ENCODE measurements around the gene FAM221B. TPM values are rescaled to one million over a fixed set of nuclear protein-coding genes. Genes with fewer than 3 reads are reported as not detected.
A peak's percentile ranks its signal among the peaks of the same experiment; 100 is the strongest.

FAM221B gene
- total and polyA plus RNA-seq, 7 donors: 0.03 TPM; not detected in 6

DNA sequence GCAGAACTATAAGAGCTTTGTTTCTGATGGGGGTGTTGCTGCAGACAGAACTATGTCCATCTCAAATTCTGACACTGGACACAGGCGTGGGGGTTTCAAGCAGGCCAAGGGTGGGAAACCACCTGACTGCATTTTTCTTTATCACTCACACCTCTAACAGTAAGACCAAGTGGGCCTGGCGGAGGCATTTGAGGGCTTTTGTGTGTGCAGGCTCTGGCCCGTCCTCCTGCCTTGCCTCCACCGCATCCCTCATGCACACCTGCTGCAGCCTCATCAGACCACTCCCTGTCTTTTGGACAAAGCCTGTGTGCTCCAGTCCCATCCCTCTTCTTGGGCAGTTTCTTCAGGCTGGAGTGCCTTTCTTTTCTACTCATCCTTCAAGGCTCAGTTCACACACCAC is 33.8 kb upstream of the FAM221B start:
- 71 to 88% methylated on average over 4 of the region's 4 CpGs for WGBS, 2 donors
- intact Hi-C loops (cut with DNase I): no loop called here

DNA sequence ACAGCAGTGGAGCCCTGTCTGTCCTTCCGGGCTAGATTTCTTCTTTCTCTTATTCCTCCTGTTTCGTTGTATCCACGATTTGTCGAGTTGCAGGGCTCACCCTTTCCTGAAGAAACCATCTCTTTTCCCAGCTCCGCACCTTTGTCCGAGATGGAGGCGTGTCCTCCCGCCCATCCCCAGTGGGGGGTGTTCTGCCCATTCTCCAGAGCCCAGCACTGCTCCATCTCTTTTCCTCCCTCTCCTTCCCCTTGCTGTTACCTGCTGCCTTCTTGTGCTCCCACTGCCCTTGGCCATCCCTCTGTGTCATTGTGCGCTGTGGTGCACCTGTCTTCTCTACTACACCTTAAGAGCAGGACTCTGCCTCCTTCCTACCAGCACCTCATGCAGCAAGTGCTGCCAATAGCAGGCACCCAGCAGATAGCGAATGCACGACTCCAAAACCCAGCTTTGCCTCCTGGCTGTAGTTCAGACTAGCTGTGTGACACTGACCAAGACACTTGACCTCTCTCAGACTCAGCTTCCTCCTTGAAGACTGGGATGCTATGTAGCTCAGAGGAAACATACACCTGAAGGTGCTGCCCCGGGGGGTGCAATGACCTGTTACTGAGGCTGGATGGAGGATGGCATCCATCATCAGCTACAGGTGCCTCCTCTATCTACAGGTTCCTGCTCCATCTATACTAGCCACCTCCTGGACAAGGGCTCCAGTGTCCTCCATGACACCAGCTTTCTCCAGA is 32.8 kb upstream of the FAM221B start:
- peak; percentile 30 for DNase-seq
- Histone ChIP-seq H3K36me3 (no peaks in the 10 kb centered on the region), H3K4me1 (no peaks in the 10 kb centered on the region), H3K27ac (no peak overlapping the region), H3K4me3 (no peak overlapping the region), H3K27me3 (no peaks in the 10 kb centered on the region), H3K9me3 (no peaks in the 10 kb centered on the region)
- intact Hi-C loops (cut with DNase I): no loop called here
- WGBS, 2 donors: 39 to 63% methylated on average over 12 of the region's 12 CpGs
- TF ChIP-seq EP300 (IDR thresholded peaks at IDR 0.05) (no peak), POLR2AphosphoS5 (IDR thresholded peaks at IDR 0.05) (no peak), POLR2A (IDR thresholded peaks at IDR 0.05) (no peak)
- TF ChIP-seq, protein P1, sequence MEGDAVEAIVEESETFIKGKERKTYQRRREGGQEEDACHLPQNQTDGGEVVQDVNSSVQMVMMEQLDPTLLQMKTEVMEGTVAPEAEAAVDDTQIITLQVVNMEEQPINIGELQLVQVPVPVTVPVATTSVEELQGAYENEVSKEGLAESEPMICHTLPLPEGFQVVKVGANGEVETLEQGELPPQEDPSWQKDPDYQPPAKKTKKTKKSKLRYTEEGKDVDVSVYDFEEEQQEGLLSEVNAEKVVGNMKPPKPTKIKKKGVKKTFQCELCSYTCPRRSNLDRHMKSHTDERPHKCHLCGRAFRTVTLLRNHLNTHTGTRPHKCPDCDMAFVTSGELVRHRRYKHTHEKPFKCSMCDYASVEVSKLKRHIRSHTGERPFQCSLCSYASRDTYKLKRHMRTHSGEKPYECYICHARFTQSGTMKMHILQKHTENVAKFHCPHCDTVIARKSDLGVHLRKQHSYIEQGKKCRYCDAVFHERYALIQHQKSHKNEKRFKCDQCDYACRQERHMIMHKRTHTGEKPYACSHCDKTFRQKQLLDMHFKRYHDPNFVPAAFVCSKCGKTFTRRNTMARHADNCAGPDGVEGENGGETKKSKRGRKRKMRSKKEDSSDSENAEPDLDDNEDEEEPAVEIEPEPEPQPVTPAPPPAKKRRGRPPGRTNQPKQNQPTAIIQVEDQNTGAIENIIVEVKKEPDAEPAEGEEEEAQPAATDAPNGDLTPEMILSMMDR (IDR thresholded peaks at IDR 0.05): no peak

More for the DNA sequence above, 33.8 kb upstream of the FAM221B start:
- DNase-seq: no peak
- peaks cover 0 to under 1% (median 0%) of the 10 kb centered on the region in 3 donors for H3K27me3 ChIP-seq
- no peak for TF ChIP-seq EP300 (IDR thresholded peaks at IDR 0.05)
- no peak for TF ChIP-seq POLR2A (IDR thresholded peaks at IDR 0.05)
- TF ChIP-seq, protein P1 (IDR thresholded peaks at IDR 0.05): no peak
- no peak for TF ChIP-seq POLR2AphosphoS5 (IDR thresholded peaks at IDR 0.05)
- no peaks in the 10 kb centered on the region for H3K9me3 ChIP-seq
- H3K4me1 ChIP-seq: no peaks in the 10 kb centered on the region
- no peak overlapping the region for H3K27ac ChIP-seq
- H3K36me3 ChIP-seq: no peaks in the 10 kb centered on the region
- no peak overlapping the region for H3K4me3 ChIP-seq

DNA sequence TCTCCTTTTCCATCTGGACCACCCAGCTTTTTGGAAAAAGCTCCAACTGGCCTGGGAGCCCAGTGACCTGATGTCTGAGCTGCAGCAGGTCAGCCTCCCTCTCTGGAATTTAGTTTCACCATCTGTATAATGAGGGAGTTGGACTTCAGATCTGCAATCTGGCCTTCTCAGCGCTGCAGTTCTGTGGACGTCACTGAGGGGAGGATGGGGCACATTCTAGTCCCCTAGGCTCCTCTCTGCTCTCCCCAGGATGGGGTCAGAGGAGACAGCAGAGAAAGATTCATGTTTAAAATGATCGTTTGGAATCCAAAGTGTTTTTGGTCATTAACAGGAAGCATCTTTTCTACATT is 31.4 kb upstream of the FAM221B start:
- WGBS, 2 donors: 46 to 55% methylated on average over 3 of the region's 3 CpGs
- Histone ChIP-seq H3K9me3 (no peaks in the 10 kb centered on the region), H3K27ac (no peak overlapping the region), H3K27me3 (no peaks in the 10 kb centered on the region), H3K4me3 (no peak overlapping the region), H3K4me1 (no peaks in the 10 kb centered on the region), H3K36me3 (no peaks in the 10 kb centered on the region)
- TF ChIP-seq, protein P1 (IDR thresholded peaks at IDR 0.05): no peak
- TF ChIP-seq POLR2A (IDR thresholded peaks at IDR 0.05) (no peak), EP300 (IDR thresholded peaks at IDR 0.05) (no peak), POLR2AphosphoS5 (IDR thresholded peaks at IDR 0.05) (no peak)
- peak; percentile 34 for DNase-seq
- intact Hi-C loops (cut with DNase I): no loop called here

DNA sequence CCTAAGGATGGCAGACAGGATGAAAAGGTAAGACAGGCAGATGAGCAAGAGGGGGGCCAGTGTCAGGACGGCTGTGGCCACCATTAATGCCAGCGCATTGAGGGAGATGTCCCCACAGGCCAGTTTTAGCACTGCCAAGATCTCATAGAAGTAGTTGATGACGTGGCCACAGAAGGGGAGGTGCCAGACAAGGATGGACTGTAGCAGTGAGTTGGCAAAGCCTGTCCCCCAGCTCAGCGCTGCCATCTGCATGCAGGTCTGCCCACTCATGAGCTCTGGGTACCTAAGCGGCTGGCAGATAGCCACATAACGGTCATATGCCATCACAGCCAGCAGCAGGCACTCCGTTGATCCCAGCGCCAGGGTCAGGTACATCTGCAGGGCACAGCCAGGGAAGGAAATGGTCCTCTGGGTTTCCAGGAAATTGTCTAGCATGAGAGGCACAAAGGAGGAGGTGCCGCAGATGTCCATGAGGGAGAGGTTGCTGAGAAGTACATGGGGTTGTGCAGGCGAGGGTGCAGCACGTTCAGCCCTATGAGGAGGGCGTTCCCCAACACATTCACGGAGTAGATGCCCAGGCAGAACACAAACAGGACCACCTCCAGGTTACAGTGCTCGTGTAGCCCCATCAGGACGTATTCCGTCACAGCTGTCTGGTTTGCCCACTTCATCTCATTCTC is 30.9 kb upstream of the FAM221B start:
- no peaks in the 10 kb centered on the region for H3K36me3 ChIP-seq
- peak; percentile 64 for DNase-seq
- intact Hi-C loops (cut with DNase I): no loop called here
- no peaks in the 10 kb centered on the region for H3K9me3 ChIP-seq
- no peaks in the 10 kb centered on the region for H3K27me3 ChIP-seq
- no peak overlapping the region for H3K27ac ChIP-seq
- TF ChIP-seq EP300 (IDR thresholded peaks at IDR 0.05) (no peak), POLR2AphosphoS5 (IDR thresholded peaks at IDR 0.05) (no peak), POLR2A (IDR thresholded peaks at IDR 0.05) (no peak)
- TF ChIP-seq, protein P1 (IDR thresholded peaks at IDR 0.05): no peak
- no peaks in the 10 kb centered on the region for H3K4me1 ChIP-seq
- H3K4me3 ChIP-seq: no peak overlapping the region
- 51 to 67% methylated on average over 16 of the region's 16 CpGs for WGBS, 2 donors

All from sigmoid colon (tissue), 7 donors.